Measurements from ENCODE around the gene FAM131B. TPM values are rescaled to one million over a fixed set of nuclear protein-coding genes. Genes with fewer than 3 reads are reported as not detected.
A peak's percentile ranks its signal among the peaks of the same experiment; 100 is the strongest.

FAM131B gene
- total and polyA plus RNA-seq, 9 of the 15 experiments (the other 6 are each of a cell fraction or from before 2014, with no cell fraction given) = 0.03 to 0.04 TPM; not detected in 7

- no peak for TF ChIP-seq CHD7 (IDR thresholded peaks at IDR 0.05; ENCODE audit: low read depth, low read length)
- TF ChIP-seq, protein P1, sequence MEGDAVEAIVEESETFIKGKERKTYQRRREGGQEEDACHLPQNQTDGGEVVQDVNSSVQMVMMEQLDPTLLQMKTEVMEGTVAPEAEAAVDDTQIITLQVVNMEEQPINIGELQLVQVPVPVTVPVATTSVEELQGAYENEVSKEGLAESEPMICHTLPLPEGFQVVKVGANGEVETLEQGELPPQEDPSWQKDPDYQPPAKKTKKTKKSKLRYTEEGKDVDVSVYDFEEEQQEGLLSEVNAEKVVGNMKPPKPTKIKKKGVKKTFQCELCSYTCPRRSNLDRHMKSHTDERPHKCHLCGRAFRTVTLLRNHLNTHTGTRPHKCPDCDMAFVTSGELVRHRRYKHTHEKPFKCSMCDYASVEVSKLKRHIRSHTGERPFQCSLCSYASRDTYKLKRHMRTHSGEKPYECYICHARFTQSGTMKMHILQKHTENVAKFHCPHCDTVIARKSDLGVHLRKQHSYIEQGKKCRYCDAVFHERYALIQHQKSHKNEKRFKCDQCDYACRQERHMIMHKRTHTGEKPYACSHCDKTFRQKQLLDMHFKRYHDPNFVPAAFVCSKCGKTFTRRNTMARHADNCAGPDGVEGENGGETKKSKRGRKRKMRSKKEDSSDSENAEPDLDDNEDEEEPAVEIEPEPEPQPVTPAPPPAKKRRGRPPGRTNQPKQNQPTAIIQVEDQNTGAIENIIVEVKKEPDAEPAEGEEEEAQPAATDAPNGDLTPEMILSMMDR (IDR thresholded peaks at IDR 0.05 in 2 of 3, conservative IDR thresholded peaks at IDR 0.05 in 1 of 3; ENCODE audit: insufficient read depth in 2 of 3, low read depth in 1 of 3, low read length in 3 of 3) = peak in 2 of 3 experiments; percentile 10 to 27; a peak in 1 of 6 replicates
- TF ChIP-seq NFIC (IDR thresholded peaks at IDR 0.05) = 0 out of 2 replicates have a peak, but pooled peaks have one; percentile 10
- TF ChIP-seq MCM5 (IDR thresholded peaks at IDR 0.05; ENCODE audit: low read depth) = no peak
- TF ChIP-seq HMGN3 (IDR thresholded peaks at IDR 0.05; ENCODE audit: borderline replicate concordance, extremely low read depth, insufficient read length, low read depth, low read length) = no peak
- TF ChIP-seq SAP30 (IDR thresholded peaks at IDR 0.05; ENCODE audit: borderline replicate concordance, insufficient read depth, low read depth, low read length, poor library complexity, severe bottlenecking) = no peak
- TF ChIP-seq DIDO1 (tag; IDR thresholded peaks at IDR 0.05; ENCODE audit: low read depth) = peak; percentile 33; the same call in 1 of the 2 replicates
- no peak for TF ChIP-seq ZNF347 (CRISPR knock-in tag; IDR thresholded peaks at IDR 0.05; ENCODE audit: low read depth)
- TF ChIP-seq NR2C2 (CRISPR knock-in tag; IDR thresholded peaks at IDR 0.05) = no peak
- no peak for TF ChIP-seq NR2C2 (tag; IDR thresholded peaks at IDR 0.05)
- no peak for TF ChIP-seq TSHZ1 (CRISPR knock-in tag; IDR thresholded peaks at IDR 0.05)
These were observed 9.6 kb upstream of the FAM131B start (continued) for GRCh38 chr7:143372070-143372469.
